ENCODE data around the gene C1orf216.
"Not testable (repeated sequence)": the region's sequence is repeated elsewhere in the genome, so short reads cannot be mapped to it uniquely, and the experiment has no call there.

DNA sequence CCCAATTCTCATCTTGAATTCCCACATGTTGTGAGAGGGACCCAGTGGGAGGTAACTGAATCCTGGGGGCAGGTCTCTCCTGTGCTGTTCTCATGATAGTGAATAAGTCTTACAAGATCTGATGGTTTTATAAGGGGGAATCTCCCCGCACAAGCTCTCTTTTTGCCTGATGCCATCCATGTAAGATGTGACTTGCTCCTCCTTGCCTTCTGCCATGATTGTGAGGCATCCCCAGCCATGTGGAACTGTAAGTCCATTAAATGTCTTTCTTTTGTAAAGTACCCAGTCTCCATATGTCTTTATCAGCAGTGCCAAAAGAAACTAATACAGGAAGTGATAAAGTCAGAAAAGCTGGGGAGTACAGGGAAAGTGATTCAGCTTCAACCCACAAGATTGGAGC, 19.5 kb downstream of the C1orf216 start:
- TF ChIP-seq, protein P1, sequence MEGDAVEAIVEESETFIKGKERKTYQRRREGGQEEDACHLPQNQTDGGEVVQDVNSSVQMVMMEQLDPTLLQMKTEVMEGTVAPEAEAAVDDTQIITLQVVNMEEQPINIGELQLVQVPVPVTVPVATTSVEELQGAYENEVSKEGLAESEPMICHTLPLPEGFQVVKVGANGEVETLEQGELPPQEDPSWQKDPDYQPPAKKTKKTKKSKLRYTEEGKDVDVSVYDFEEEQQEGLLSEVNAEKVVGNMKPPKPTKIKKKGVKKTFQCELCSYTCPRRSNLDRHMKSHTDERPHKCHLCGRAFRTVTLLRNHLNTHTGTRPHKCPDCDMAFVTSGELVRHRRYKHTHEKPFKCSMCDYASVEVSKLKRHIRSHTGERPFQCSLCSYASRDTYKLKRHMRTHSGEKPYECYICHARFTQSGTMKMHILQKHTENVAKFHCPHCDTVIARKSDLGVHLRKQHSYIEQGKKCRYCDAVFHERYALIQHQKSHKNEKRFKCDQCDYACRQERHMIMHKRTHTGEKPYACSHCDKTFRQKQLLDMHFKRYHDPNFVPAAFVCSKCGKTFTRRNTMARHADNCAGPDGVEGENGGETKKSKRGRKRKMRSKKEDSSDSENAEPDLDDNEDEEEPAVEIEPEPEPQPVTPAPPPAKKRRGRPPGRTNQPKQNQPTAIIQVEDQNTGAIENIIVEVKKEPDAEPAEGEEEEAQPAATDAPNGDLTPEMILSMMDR (IDR thresholded peaks at IDR 0.05), result not testable (repeated sequence)
- not testable (repeated sequence) for TF ChIP-seq POLR2A (IDR thresholded peaks at IDR 0.05)

Data from body of pancreas (tissue), 4 donors.